ENCODE data around the gene CEP170B.

CEP170B gene

GRCh38 chr14:104895786-104896661 is 31.0 kb downstream of the CEP170B start:
- no peak for TF ChIP-seq CTCF (conservative IDR thresholded peaks at IDR 0.05)
- no peak overlapping the region for H3K27ac ChIP-seq

- H3K27ac ChIP-seq = no peak overlapping the region
- no peak for TF ChIP-seq CTCF (conservative IDR thresholded peaks at IDR 0.05)
Measured at GRCh38 chr14:104897330-104898194, 32.5 kb downstream of the CEP170B start.

- no peak overlapping the region for H3K27ac ChIP-seq
- no peak for TF ChIP-seq CTCF (conservative IDR thresholded peaks at IDR 0.05)
Measured at GRCh38 chr14:104898195-104898558, 33.1 kb downstream of the CEP170B start.

GRCh38 chr14:104898870-104899510 is 33.9 kb downstream of the CEP170B start:
- no peak overlapping the region for H3K27ac ChIP-seq
- no peak for TF ChIP-seq CTCF (conservative IDR thresholded peaks at IDR 0.05)

- no peak for TF ChIP-seq CTCF (conservative IDR thresholded peaks at IDR 0.05)
- H3K27ac ChIP-seq = no peak overlapping the region
Measured at GRCh38 chr14:104899781-104900180, 34.7 kb downstream of the CEP170B start.

GRCh38 chr14:104900639-104901512 is 35.8 kb downstream of the CEP170B start:
- H3K27ac ChIP-seq = no peak overlapping the region

More at GRCh38 chr14:104900639-104901512, 35.8 kb downstream of the CEP170B start:
- TF ChIP-seq CTCF (conservative IDR thresholded peaks at IDR 0.05) = no peak
